Measurements from ENCODE around the gene HSD17B8.

Gene HSD17B8

GRCh38 chr6:33211666-33212422 lies 7.4 kb downstream of the HSD17B8 start:
- Histone ChIP-seq H4K20me1 (ENCODE audit: control insufficient read depth, insufficient read depth, low read depth, low read length) (no peaks in the 10 kb centered on the region; the same call in 1 of the 2 replicates), H3K4me1 (ENCODE audit: control insufficient read depth, low read length) (peaks cover 31% of the 10 kb centered on the region), H3K27me3 (ENCODE audit: control insufficient read depth, low read length) (peaks cover 21% of the 10 kb centered on the region), H3K4me3 (ENCODE audit: low read length) (no peak overlapping the region), H3K9me3 (ENCODE audit: control insufficient read depth, insufficient read depth, low read length) (no peaks in the 10 kb centered on the region), H3F3A (ENCODE audit: control insufficient read depth, insufficient read depth) (peaks cover 11% of the 10 kb centered on the region), H3K79me2 (ENCODE audit: control insufficient read depth, low read length) (peaks cover 12% of the 10 kb centered on the region), H3K36me3 (ENCODE audit: control insufficient read depth, low read length) (peaks cover 11% of the 10 kb centered on the region), H3K4me2 (ENCODE audit: low read length) (no peak overlapping the region), H3K9me2 (replicated peaks; ENCODE audit: control insufficient read depth, low read length) (no peaks in the 10 kb centered on the region), H3K27ac (ENCODE audit: low read depth, low read length) (no peak overlapping the region)
- TF ChIP-seq EZH2phosphoT487 (IDR thresholded peaks at IDR 0.05; ENCODE audit: borderline replicate concordance, low read length) (no peak), CTCF (IDR thresholded peaks at IDR 0.05; ENCODE audit: low read depth, low read length, poor library complexity, severe bottlenecking) (peak; percentile 21)

GRCh38 chr6:33212857-33213165 lies 8.4 kb downstream of the HSD17B8 start:
- peaks cover 11% of the 10 kb centered on the region for H3F3A ChIP-seq (ENCODE audit: control insufficient read depth, insufficient read depth)
- peaks cover 11% of the 10 kb centered on the region for H3K36me3 ChIP-seq (ENCODE audit: control insufficient read depth, low read length)
- no peaks in the 10 kb centered on the region for H3K9me2 ChIP-seq (replicated peaks; ENCODE audit: control insufficient read depth, low read length)
- peaks cover 22% of the 10 kb centered on the region for H3K4me1 ChIP-seq (ENCODE audit: control insufficient read depth, low read length)
- peaks cover 8% of the 10 kb centered on the region for H3K79me2 ChIP-seq (ENCODE audit: control insufficient read depth, low read length)
- peak overlapping the region; percentile 35 for H3K4me3 ChIP-seq (ENCODE audit: low read length)
- H3K27ac ChIP-seq (ENCODE audit: low read depth, low read length), result no peak overlapping the region
- no peaks in the 10 kb centered on the region; the same call in 1 of the 2 replicates for H4K20me1 ChIP-seq (ENCODE audit: control insufficient read depth, insufficient read depth, low read depth, low read length)
- peaks cover 21% of the 10 kb centered on the region for H3K27me3 ChIP-seq (ENCODE audit: control insufficient read depth, low read length)
- H3K4me2 ChIP-seq (ENCODE audit: low read length), result peak overlapping the region; percentile 55
- no peaks in the 10 kb centered on the region for H3K9me3 ChIP-seq (ENCODE audit: control insufficient read depth, insufficient read depth, low read length)
- TF ChIP-seq CTCF (IDR thresholded peaks at IDR 0.05; ENCODE audit: low read depth, low read length, poor library complexity, severe bottlenecking) (no peak), EZH2phosphoT487 (IDR thresholded peaks at IDR 0.05; ENCODE audit: borderline replicate concordance, low read length) (no peak)

- H3K4me3 ChIP-seq (ENCODE audit: low read length), result peak overlapping the region; percentile 35
- peaks cover 11% of the 10 kb centered on the region for H3K36me3 ChIP-seq (ENCODE audit: control insufficient read depth, low read length)
- peaks cover 6% of the 10 kb centered on the region; the same call in 1 of the 2 replicates for H3K79me2 ChIP-seq (ENCODE audit: control insufficient read depth, low read length)
- TF ChIP-seq CTCF (IDR thresholded peaks at IDR 0.05; ENCODE audit: low read depth, low read length, poor library complexity, severe bottlenecking) (no peak), EZH2phosphoT487 (IDR thresholded peaks at IDR 0.05; ENCODE audit: borderline replicate concordance, low read length) (no peak)
- peaks cover 11% of the 10 kb centered on the region for H3F3A ChIP-seq (ENCODE audit: control insufficient read depth, insufficient read depth)
- H3K27me3 ChIP-seq (ENCODE audit: control insufficient read depth, low read length), result peaks cover 25% of the 10 kb centered on the region
- no peak overlapping the region for H3K27ac ChIP-seq (ENCODE audit: low read depth, low read length)
- no peaks in the 10 kb centered on the region for H3K9me2 ChIP-seq (replicated peaks; ENCODE audit: control insufficient read depth, low read length)
- no peaks in the 10 kb centered on the region; the same call in 1 of the 2 replicates for H4K20me1 ChIP-seq (ENCODE audit: control insufficient read depth, insufficient read depth, low read depth, low read length)
- peak overlapping the region; percentile 55 for H3K4me2 ChIP-seq (ENCODE audit: low read length)
- H3K9me3 ChIP-seq (ENCODE audit: control insufficient read depth, insufficient read depth, low read length), result no peaks in the 10 kb centered on the region
- H3K4me1 ChIP-seq (ENCODE audit: control insufficient read depth, low read length), result peaks cover 22% of the 10 kb centered on the region
Measured at GRCh38 chr6:33213166-33213988, 8.9 kb downstream of the HSD17B8 start.

Data from DOHH2 (cell line).